Type B pancreatic cell (in vitro differentiated cells): ENCODE data around the gene PHF2. TPM values are rescaled to one million over a fixed set of nuclear protein-coding genes. Genes with fewer than 3 reads are reported as not detected.

Experiments used
- DNase-seq: peaks from one replicate; pipeline ENCODE4 v3.0.0; 2021; ENCODE audit warnings: mixed read lengths; ENCODE audit not compliant: unreplicated experiment; ENCODE audit errors: extremely low spot score
- H3K27ac Mint-ChIP-seq: 2 replicates; pipeline ENCODE4 v1.8.0; 2021; ENCODE audit warnings: mild to moderate bottlenecking, mixed read lengths
- H3K27me3 Mint-ChIP-seq: 2 replicates; pipeline ENCODE4 v1.8.0; 2021; ENCODE audit warnings: mixed read lengths
- H3K36me3 Mint-ChIP-seq: 2 replicates; pipeline ENCODE4 v1.8.0; 2021; ENCODE audit warnings: mixed read lengths
- H3K4me1 Mint-ChIP-seq: one replicate; pipeline ENCODE4 v1.8.0; 2021; ENCODE audit warnings: mixed read lengths; ENCODE audit not compliant: unreplicated experiment
- H3K4me3 Mint-ChIP-seq: 2 replicates; pipeline ENCODE4 v1.8.0; 2021; ENCODE audit warnings: mild to moderate bottlenecking, mixed read lengths
- H3K9me3 Mint-ChIP-seq: 2 replicates; pipeline ENCODE4 v1.8.0; 2021; ENCODE audit warnings: mixed read lengths
- total RNA-seq: library from RNA; stranded (reverse); gene quantifications from 2 replicates; pipeline ENCODE4 v1.2.1, GENCODE V29; 2021; ENCODE audit warnings: low replicate concordance
- TF ChIP-seq, protein P1 (sequence below): fragments of 200-600 bp; sonication (generic); conservative IDR thresholded peaks from 2 replicates; pipeline ENCODE4 v1.5.0; 2021; ENCODE audit warnings: antibody characterized with exemption, mild to moderate bottlenecking

PHF2 gene
- total RNA-seq, 1 donor from 2014 or later = 34.7 TPM

DNA sequence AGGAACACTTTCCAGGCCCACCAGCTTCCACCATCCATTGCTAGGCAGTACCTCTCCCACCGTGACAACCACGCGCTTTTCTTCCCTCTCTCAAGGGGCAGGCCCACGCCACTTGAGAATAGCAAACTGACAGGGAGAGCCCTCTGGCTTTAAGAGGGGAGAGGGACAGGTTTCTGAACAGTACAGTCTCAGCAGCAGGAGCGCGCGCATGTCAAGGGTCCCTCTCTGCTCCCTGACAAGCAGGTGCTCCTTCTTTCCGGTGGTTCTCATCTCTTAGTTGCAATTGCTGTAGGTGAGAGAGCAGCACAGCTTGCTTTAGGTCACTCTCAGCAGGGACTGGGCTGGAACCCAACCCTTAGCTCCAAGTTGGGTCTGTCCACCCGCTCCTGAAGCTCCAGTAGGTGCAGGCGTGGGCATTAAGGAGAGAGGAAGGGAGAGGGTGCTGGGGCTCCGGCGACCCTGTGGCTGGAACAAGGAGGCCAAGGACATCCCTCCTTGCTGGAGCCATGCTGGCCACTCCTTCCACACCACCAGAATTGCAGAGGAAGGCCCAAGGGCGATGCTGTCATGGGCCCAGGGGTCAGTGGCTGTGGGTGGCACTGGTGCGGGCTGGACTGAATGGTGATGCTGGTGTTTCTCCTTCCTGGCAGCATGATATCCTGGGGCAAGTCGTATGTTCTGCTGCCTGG lies 9.0 kb upstream of the PHF2 start:
- TF ChIP-seq, protein P1, sequence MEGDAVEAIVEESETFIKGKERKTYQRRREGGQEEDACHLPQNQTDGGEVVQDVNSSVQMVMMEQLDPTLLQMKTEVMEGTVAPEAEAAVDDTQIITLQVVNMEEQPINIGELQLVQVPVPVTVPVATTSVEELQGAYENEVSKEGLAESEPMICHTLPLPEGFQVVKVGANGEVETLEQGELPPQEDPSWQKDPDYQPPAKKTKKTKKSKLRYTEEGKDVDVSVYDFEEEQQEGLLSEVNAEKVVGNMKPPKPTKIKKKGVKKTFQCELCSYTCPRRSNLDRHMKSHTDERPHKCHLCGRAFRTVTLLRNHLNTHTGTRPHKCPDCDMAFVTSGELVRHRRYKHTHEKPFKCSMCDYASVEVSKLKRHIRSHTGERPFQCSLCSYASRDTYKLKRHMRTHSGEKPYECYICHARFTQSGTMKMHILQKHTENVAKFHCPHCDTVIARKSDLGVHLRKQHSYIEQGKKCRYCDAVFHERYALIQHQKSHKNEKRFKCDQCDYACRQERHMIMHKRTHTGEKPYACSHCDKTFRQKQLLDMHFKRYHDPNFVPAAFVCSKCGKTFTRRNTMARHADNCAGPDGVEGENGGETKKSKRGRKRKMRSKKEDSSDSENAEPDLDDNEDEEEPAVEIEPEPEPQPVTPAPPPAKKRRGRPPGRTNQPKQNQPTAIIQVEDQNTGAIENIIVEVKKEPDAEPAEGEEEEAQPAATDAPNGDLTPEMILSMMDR = no peak
- DNase-seq = no peak
- H3K9me3 Mint-ChIP-seq = peaks cover 3% of the 10 kb centered on the region
- H3K4me1 Mint-ChIP-seq = peaks cover 4% of the 10 kb centered on the region
- peak overlapping the region; percentile 85 for H3K27ac Mint-ChIP-seq
- H3K36me3 Mint-ChIP-seq = peaks cover 16% of the 10 kb centered on the region
- no peaks in the 10 kb centered on the region for H3K27me3 Mint-ChIP-seq
- peak overlapping the region; percentile 83 for H3K4me3 Mint-ChIP-seq

DNA sequence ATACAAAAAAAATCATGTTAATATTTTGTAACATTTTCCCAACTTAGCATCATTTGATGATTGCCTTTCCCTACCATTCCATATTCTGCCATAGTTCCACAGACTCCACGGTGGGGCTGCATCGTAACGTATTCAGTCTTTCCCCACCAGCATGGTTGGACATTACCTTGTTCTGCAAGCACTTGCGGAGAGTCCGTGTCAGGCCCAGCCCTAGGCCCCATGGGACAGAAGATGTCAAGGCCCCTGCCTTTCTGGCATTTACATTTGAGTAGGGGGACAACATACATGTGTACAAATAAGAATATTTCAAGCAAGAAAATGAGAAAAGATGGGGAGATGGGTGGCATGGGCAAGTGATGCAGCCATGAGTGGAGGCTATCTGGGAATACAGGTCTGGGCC lies 8.2 kb upstream of the PHF2 start:
- H3K27me3 Mint-ChIP-seq = no peaks in the 10 kb centered on the region
- TF ChIP-seq, protein P1 = no peak
- DNase-seq = no peak
- peaks cover 13% of the 10 kb centered on the region for H3K36me3 Mint-ChIP-seq
- H3K27ac Mint-ChIP-seq = no peak overlapping the region
- H3K9me3 Mint-ChIP-seq = peaks cover 3% of the 10 kb centered on the region
- no peak overlapping the region for H3K4me3 Mint-ChIP-seq
- H3K4me1 Mint-ChIP-seq = peaks cover 4% of the 10 kb centered on the region

DNA sequence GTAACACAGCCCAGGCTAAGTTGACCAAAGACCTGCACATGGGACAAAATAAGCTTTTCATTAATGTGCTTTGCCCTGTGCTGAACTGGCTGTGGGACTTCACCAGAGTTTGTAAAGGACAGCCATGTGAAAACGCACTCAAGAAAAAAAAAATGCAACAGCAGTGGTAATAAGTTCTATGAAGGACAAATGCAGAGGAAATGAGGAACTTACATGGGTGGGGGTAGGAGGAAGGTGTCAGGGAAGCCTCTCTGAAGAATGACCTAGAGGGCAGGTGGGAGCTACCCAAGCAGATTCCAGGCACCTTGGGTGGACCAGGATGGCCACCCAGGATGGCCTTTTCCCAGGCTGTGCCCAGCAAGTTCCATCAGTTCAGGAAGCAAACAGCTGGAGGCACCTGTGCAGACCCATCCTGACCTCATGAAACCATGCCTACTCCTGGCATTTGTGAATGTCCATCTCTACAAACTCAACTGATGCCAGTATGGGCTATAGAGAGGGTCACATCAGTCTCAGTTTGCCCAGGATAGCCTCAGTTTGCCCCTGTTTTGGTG lies 6.7 kb upstream of the PHF2 start:
- peaks cover 13% of the 10 kb centered on the region for H3K36me3 Mint-ChIP-seq
- no peak overlapping the region for H3K4me3 Mint-ChIP-seq
- peaks cover 3% of the 10 kb centered on the region for H3K9me3 Mint-ChIP-seq
- no peaks in the 10 kb centered on the region for H3K27me3 Mint-ChIP-seq
- TF ChIP-seq, protein P1 = no peak
- H3K4me1 Mint-ChIP-seq = peaks cover 4% of the 10 kb centered on the region
- H3K27ac Mint-ChIP-seq = peak overlapping the region; percentile 64
- no peak for DNase-seq

DNA sequence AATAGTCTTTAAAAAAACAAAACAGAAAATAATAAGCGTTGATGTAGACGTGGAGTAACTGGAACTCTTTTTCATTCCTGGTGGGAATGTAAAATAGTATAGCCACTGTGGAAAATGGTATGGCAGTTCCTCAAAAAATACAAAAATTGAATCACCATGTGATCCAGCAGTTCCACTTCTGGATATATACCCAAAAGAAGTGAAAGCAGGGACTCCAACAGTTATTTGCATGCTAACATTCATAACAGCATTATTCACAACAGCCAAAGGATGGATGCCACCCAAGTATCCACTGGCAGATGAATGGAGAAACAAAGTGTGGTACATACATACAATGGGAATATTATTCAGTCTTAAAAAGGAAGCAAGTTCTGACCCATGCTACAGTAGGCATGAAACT lies 4.2 kb upstream of the PHF2 start:
- peaks cover 9% of the 10 kb centered on the region for H3K4me1 Mint-ChIP-seq
- DNase-seq = no peak
- peaks cover 3% of the 10 kb centered on the region for H3K9me3 Mint-ChIP-seq
- peak overlapping the region; percentile 11 for H3K4me3 Mint-ChIP-seq
- TF ChIP-seq, protein P1 = no peak
- H3K27ac Mint-ChIP-seq = no peak overlapping the region
- H3K36me3 Mint-ChIP-seq = peaks cover 13% of the 10 kb centered on the region
- no peaks in the 10 kb centered on the region for H3K27me3 Mint-ChIP-seq

DNA sequence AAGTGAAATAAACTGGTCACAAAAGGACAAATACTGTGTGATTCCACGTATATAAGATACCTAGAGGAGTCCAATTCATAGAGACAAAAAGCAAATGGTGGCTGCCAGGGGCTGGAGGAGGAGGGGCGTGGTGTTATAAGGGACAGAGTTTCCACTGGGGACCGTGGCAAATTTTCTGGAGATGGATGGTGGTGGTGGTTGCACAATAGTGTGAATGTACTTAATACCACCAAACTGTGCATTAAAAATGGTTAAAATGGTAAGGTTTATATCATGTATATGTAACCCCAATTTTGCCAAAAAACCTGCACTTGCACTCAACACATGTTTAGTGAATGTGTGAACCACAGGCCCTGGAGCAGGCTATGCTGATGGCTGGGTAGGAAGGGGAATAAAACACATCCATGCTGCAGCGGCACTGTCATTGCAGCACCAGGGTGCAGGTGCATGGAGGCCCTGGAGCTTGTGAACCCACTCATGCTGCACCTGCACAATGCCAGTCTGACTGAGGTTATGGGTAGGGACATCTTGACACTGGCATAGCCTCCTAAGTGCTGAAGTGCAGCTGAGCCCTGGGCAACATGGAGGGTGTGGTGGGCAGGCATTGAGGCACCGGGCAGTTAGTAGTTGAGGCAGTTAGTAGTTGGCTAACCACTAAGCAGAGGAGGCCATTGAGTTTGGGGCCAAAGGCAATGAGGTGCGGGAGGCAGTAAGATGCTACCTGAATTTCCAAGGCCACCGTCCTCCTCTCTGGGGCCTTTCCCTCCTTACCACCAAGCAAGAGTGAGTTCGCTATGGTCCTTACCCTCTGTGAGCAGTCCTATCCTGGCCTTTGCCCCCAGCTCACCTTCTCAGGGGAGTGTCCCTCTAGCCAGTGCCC lies 3.5 kb upstream of the PHF2 start:
- DNase-seq = no peak
- H3K27ac Mint-ChIP-seq = no peak overlapping the region
- H3K4me3 Mint-ChIP-seq = peak overlapping the region; percentile 11
- peaks cover 13% of the 10 kb centered on the region for H3K36me3 Mint-ChIP-seq
- TF ChIP-seq, protein P1 = no peak
- no peaks in the 10 kb centered on the region for H3K27me3 Mint-ChIP-seq
- peaks cover 10% of the 10 kb centered on the region for H3K4me1 Mint-ChIP-seq
- H3K9me3 Mint-ChIP-seq = peaks cover 3% of the 10 kb centered on the region
